Fibroblast of lung (primary cell): ENCODE data around the gene ACER3. TPM values are rescaled to one million over a fixed set of nuclear protein-coding genes. Genes with fewer than 3 reads are reported as not detected.

Experiments
- DNase-seq, 2 donors: peaks; one replicate each; pipeline versions ENCODE4 v3.0.0 to v3.0.0-alpha.2; 2010; ENCODE audit warnings: low read depth in 2 of 2
- H2AFZ ChIP-seq: 2 replicates; pipeline ENCODE4 v1.5.1; 2012; ENCODE audit warnings: low read length, control low read depth, inconsistent platforms
- H3K27ac ChIP-seq: 2 replicates; pipeline ENCODE4 v1.5.1; 2011; ENCODE audit warnings: low read length, control low read depth; ENCODE audit not compliant: insufficient read depth
- H3K27me3 ChIP-seq: 2 replicates; pipeline ENCODE4 v1.5.1; 2011; ENCODE audit warnings: mild to moderate bottlenecking, low read length; ENCODE audit not compliant: control insufficient read depth, insufficient read depth
- H3K36me3 ChIP-seq: 2 replicates; pipeline ENCODE4 v1.5.1; 2011; ENCODE audit warnings: low read length; ENCODE audit not compliant: control insufficient read depth, insufficient read depth
- H3K4me1 ChIP-seq: 2 replicates; pipeline ENCODE4 v1.5.1; 2011; ENCODE audit warnings: low read length; ENCODE audit not compliant: control insufficient read depth, insufficient read depth; ENCODE audit errors: extremely low read depth
- H3K4me2 ChIP-seq: 2 replicates; pipeline ENCODE4 v1.5.1; 2011; ENCODE audit warnings: low read length, control low read depth; ENCODE audit not compliant: insufficient read depth; ENCODE audit errors: extremely low read depth
- H3K4me3 ChIP-seq, 4 experiments: fragments of 200-600 bp in 1 of 4; sonication (generic) in 1 of 4; replicated peaks in 1 of 4; 2 replicates each; pipeline ENCODE4 v1.5.1; 2011 to 2016; ENCODE audit warnings: low read length in 4 of 4, low read depth in 3 of 4, mild to moderate bottlenecking in 3 of 4, control low read depth in 2 of 4, inconsistent platforms in 1 of 4, mixed read lengths in 1 of 4; ENCODE audit not compliant: insufficient read depth in 1 of 4; ENCODE audit errors: control extremely low read depth in 1 of 4
- H3K79me2 ChIP-seq: 2 replicates; pipeline ENCODE4 v1.5.1; 2012; ENCODE audit warnings: mild to moderate bottlenecking, low read length, inconsistent platforms; ENCODE audit not compliant: control insufficient read depth, insufficient read depth
- H3K9ac ChIP-seq: 2 replicates; pipeline ENCODE4 v1.5.1; 2011; ENCODE audit warnings: mild to moderate bottlenecking, low read length, control low read depth; ENCODE audit not compliant: insufficient read depth
- H3K9me3 ChIP-seq: 2 replicates; pipeline ENCODE4 v1.5.1; 2012; ENCODE audit warnings: low read depth, low read length; ENCODE audit not compliant: control insufficient read depth, insufficient read depth
- H4K20me1 ChIP-seq: 2 replicates; pipeline ENCODE4 v1.5.1; 2011; ENCODE audit warnings: low read length; ENCODE audit not compliant: control insufficient read depth, insufficient read depth; ENCODE audit errors: extremely low read depth
- CTCF ChIP-seq, 2 donors: IDR thresholded peaks in 1 of 2; conservative IDR thresholded peaks in 1 of 2; 1 replicate in 1 of 2; 2 replicates in 1 of 2; pipeline ENCODE4 v1.5.1; 2011 to 2012; ENCODE audit warnings: low read length in 2 of 2, control low read depth in 1 of 2, inconsistent platforms in 1 of 2, low read depth in 1 of 2, mild to moderate bottlenecking in 1 of 2
- EZH2 ChIP-seq: IDR thresholded peaks from 2 replicates; pipeline ENCODE4 v1.5.1; 2012; ENCODE audit warnings: low read length, control low read depth, mild to moderate bottlenecking; ENCODE audit errors: missing control alignments
- polyA plus RNA-seq, 2 donors: library from polyadenylated mRNA; depleted of rRNA in 1 of 2; stranded (reverse) in 1 of 2; unstranded in 1 of 2; fragments of >200 nt; gene quantifications; 2 replicates each; pipeline ENCODE4 v1.2.1, GENCODE V29; 2011 to 2012; ENCODE audit warnings: missing spikeins in 1 of 2
- total RNA-seq: library from RNA; depleted of rRNA; stranded (reverse); fragments of >200 nt; gene quantifications from 2 replicates; pipeline ENCODE4 v1.2.1, GENCODE V29; 2014

The ACER3 gene
- total and polyA plus RNA-seq, 2 donors (not counting 1 experiment from before 2014, with no cell fraction given), result 6.1 to 22.3 TPM

DNA sequence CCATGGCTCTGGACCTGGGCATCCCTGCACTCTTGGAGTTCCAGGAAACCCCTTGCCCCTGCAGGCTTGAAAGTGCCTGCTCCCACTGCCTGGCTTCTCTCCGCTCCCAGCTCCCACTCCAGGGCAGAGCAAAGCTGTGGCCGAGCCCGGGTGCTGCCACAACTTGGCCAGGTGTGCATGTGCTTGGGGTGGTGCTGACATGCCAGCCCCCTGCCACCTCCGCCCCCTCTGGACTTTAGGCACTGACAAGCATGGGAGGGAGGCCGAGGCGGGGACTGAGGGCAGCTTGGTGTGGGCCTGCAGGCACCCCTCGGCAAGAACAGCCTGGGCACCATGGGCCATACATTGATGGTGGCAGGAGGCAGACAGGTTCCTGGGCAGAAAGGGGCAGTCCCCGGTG, 117.1 kb downstream of the ACER3 start:
- H3K9me3 ChIP-seq, result no peaks in the 10 kb centered on the region
- DNase-seq, result no peak
- no peak overlapping the region for H3K27ac ChIP-seq
- H2AFZ ChIP-seq, result no peak overlapping the region
- H3K27me3 ChIP-seq, result no peaks in the 10 kb centered on the region
- no peaks in the 10 kb centered on the region for H4K20me1 ChIP-seq
- H3K9ac ChIP-seq, result no peak overlapping the region
- no peaks in the 10 kb centered on the region for H3K79me2 ChIP-seq
- no peak overlapping the region for H3K4me3 ChIP-seq
- H3K4me1 ChIP-seq, result no peaks in the 10 kb centered on the region
- H3K36me3 ChIP-seq, result no peaks in the 10 kb centered on the region
- H3K4me2 ChIP-seq, result no peak overlapping the region
- no peak for TF ChIP-seq CTCF (conservative IDR thresholded peaks at IDR 0.05 in 1 of 2, IDR thresholded peaks at IDR 0.05 in 1 of 2; ENCODE audit: low read depth in 1 of 2, low read length in 2 of 2)
- TF ChIP-seq EZH2, result no peak

GRCh38 chr11:76978239-76978638, 117.5 kb downstream of the ACER3 start:
- Histone ChIP-seq H3K27ac (no peak overlapping the region), H3K9ac (no peak overlapping the region), H2AFZ (no peak overlapping the region), H4K20me1 (no peaks in the 10 kb centered on the region), H3K9me3 (no peaks in the 10 kb centered on the region), H3K4me3 (no peak overlapping the region), H3K79me2 (no peaks in the 10 kb centered on the region), H3K36me3 (no peaks in the 10 kb centered on the region), H3K4me1 (no peaks in the 10 kb centered on the region), H3K4me2 (no peak overlapping the region), H3K27me3 (no peaks in the 10 kb centered on the region)
- no peak for DNase-seq
- TF ChIP-seq EZH2, result no peak
- no peak for TF ChIP-seq CTCF (conservative IDR thresholded peaks at IDR 0.05 in 1 of 2, IDR thresholded peaks at IDR 0.05 in 1 of 2; ENCODE audit: low read depth in 1 of 2, low read length in 2 of 2)

- Histone ChIP-seq H3K9ac (no peak overlapping the region), H4K20me1 (no peaks in the 10 kb centered on the region), H3K4me1 (no peaks in the 10 kb centered on the region), H3K79me2 (no peaks in the 10 kb centered on the region), H3K4me2 (no peak overlapping the region), H3K27ac (no peak overlapping the region), H2AFZ (no peak overlapping the region), H3K9me3 (no peaks in the 10 kb centered on the region), H3K27me3 (no peaks in the 10 kb centered on the region), H3K36me3 (no peaks in the 10 kb centered on the region), H3K4me3 (no peak overlapping the region)
- no peak for DNase-seq
- TF ChIP-seq EZH2, result no peak
- TF ChIP-seq CTCF (conservative IDR thresholded peaks at IDR 0.05 in 1 of 2, IDR thresholded peaks at IDR 0.05 in 1 of 2; ENCODE audit: low read depth in 1 of 2, low read length in 2 of 2), result no peak
These were observed 118.1 kb downstream of the ACER3 start for GRCh38 chr11:76978818-76979217.
